K562 (cell line): ENCODE measurements around the gene PPP3R2.

Source experiments
- CHD2 ChIP-seq: IDR thresholded peaks from 2 replicates; pipeline ENCODE4 v1.6.1; 2011; ENCODE audit warnings: low read depth, low read length
- CTCF ChIP-seq, 3 experiments: IDR thresholded peaks in 2 of 3; conservative IDR thresholded peaks in 1 of 3; 2 replicates each; pipeline ENCODE4 v1.5.1; 2011 to 2012; ENCODE audit warnings: low read length in 3 of 3, mild to moderate bottlenecking in 3 of 3, control low read depth in 2 of 3, improper control_type of control experiment in 1 of 3, inconsistent platforms in 1 of 3, low read depth in 1 of 3, mixed read lengths in 1 of 3, moderate library complexity in 1 of 3; ENCODE audit not compliant: insufficient read depth in 2 of 3
- EP300 ChIP-seq: IDR thresholded peaks from 2 replicates; pipeline ENCODE4 v1.6.1; 2012; ENCODE audit warnings: low read length, improper control_type of control experiment
- GATA2 ChIP-seq: sonication (generic); formaldehyde crosslinking; IDR thresholded peaks from 2 replicates; pipeline ENCODE4 v1.4.0; 2020; ENCODE audit warnings: mild to moderate bottlenecking, missing genetic modification reagents
- HDAC2 ChIP-seq: fragments of 450-650 bp; IDR thresholded peaks from 2 replicates; pipeline ENCODE4 v1.6.1; 2016; ENCODE audit warnings: mild to moderate bottlenecking
- KLF10 ChIP-seq: fragments of 250-450 bp; sonication (Bioruptor Pico); IDR thresholded peaks from 2 replicates; pipeline ENCODE4 v1.6.1; 2021; ENCODE audit warnings: matching md5 sums
- RAD21 ChIP-seq, 2 experiments: fragments of 250-450 bp in 1 of 2; fragments of 450-650 bp in 1 of 2; sonication (Bioruptor Pico) in 1 of 2; formaldehyde crosslinking in 1 of 2; IDR thresholded peaks in 1 of 2; conservative IDR thresholded peaks in 1 of 2; 2 replicates each; pipeline versions ENCODE4 v1.4.0 to v1.8.0; 2020 to 2022; ENCODE audit warnings: mild to moderate bottlenecking in 2 of 2, moderate library complexity in 1 of 2
- SNIP1 ChIP-seq: fragments of 450-650 bp; IDR thresholded peaks from 2 replicates; pipeline ENCODE4 v1.7.1; 2017; ENCODE audit warnings: low read depth, mild to moderate bottlenecking
- ZBTB7A ChIP-seq: IDR thresholded peaks from 2 replicates; pipeline ENCODE4 v1.6.1; 2011; ENCODE audit warnings: low read depth, mild to moderate bottlenecking, low read length, moderate library complexity, borderline replicate concordance; ENCODE audit not compliant: control insufficient read depth

GRCh38 chr9:101628173-101628572 is 33.4 kb upstream of the PPP3R2 start:
- TF ChIP-seq ZBTB7A (no peak), CTCF (IDR thresholded peaks at IDR 0.05 in 2 of 3, conservative IDR thresholded peaks at IDR 0.05 in 1 of 3; ENCODE audit: insufficient read depth in 2 of 3, low read depth in 1 of 3, low read length in 3 of 3) (no peak), KLF10 (CRISPR knock-in tag) (no peak), EP300 (no peak), RAD21 (CRISPR knock-in tag; conservative IDR thresholded peaks at IDR 0.05 in 1 of 2, IDR thresholded peaks at IDR 0.05 in 1 of 2) (no peak), HDAC2 (no peak), SNIP1 (no peak), CHD2 (no peak), GATA2 (CRISPR knock-in tag) (no peak)
